Mesenteric fat pad (tissue), 1 donor: ENCODE data around the gene CCDC54. TPM values are rescaled to one million over a fixed set of nuclear protein-coding genes. Genes with fewer than 3 reads are reported as not detected.

Experiments
- DNase-seq: peaks from one replicate; pipeline ENCODE4 v3.0.0-alpha.2; 2020; ENCODE audit warnings: low spot score
- total RNA-seq: library from RNA; stranded (reverse); fragmentation: NEBNext Ultra II Directional; extraction: Animal tissue kit (Norgen Biotek cat#: 25700); gene quantifications from one replicate; pipeline ENCODE4 v1.2.1, GENCODE V29; 2021
- donor health status: DM: yes; HTN: yes; CAD: no.

The CCDC54 gene
- total RNA-seq, 1 donor from 2014 or later, result not detected

- no peak for DNase-seq
Observed at GRCh38 chr3:107392549-107393165, 15.4 kb downstream of the CCDC54 start.

GRCh38 chr3:107394502-107394901, 17.3 kb downstream of the CCDC54 start:
- DNase-seq, result no peak

- no peak for DNase-seq
Observed at GRCh38 chr3:107395066-107395465, 17.8 kb downstream of the CCDC54 start.

- DNase-seq, result no peak
Observed at GRCh38 chr3:107401301-107401700, 24.1 kb downstream of the CCDC54 start.

GRCh38 chr3:107402214-107402613, 25.0 kb downstream of the CCDC54 start:
- DNase-seq, result no peak

- no peak for DNase-seq
Observed at GRCh38 chr3:107404727-107405469, 27.7 kb downstream of the CCDC54 start.

GRCh38 chr3:107407355-107407754, 30.1 kb downstream of the CCDC54 start:
- DNase-seq, result no peak

- no peak for DNase-seq
Observed at GRCh38 chr3:107408513-107408912, 31.3 kb downstream of the CCDC54 start.

- DNase-seq, result no peak
Observed at GRCh38 chr3:107409365-107409764, 32.1 kb downstream of the CCDC54 start.

- DNase-seq, result no peak
Observed at GRCh38 chr3:107410606-107411005, 33.4 kb downstream of the CCDC54 start.

GRCh38 chr3:107411056-107411455, 33.8 kb downstream of the CCDC54 start:
- DNase-seq, result no peak

- no peak for DNase-seq
Observed at GRCh38 chr3:107411779-107412178, 34.5 kb downstream of the CCDC54 start.

- no peak for DNase-seq
Observed at GRCh38 chr3:107412376-107412775, 35.1 kb downstream of the CCDC54 start.

- DNase-seq, result no peak
Observed at GRCh38 chr3:107413264-107413663, 36.0 kb downstream of the CCDC54 start.

- no peak for DNase-seq
Observed at GRCh38 chr3:107414325-107414964, 37.2 kb downstream of the CCDC54 start.

GRCh38 chr3:107416138-107416537, 38.9 kb downstream of the CCDC54 start:
- no peak for DNase-seq

GRCh38 chr3:107416886-107417285, 39.6 kb downstream of the CCDC54 start:
- no peak for DNase-seq

- no peak for DNase-seq
Observed at GRCh38 chr3:107421170-107421792, 44.0 kb downstream of the CCDC54 start.

- DNase-seq, result no peak
Observed at GRCh38 chr3:107421881-107422280, 44.6 kb downstream of the CCDC54 start.

- DNase-seq, result no peak
Observed at GRCh38 chr3:107425033-107425432, 47.8 kb downstream of the CCDC54 start.

GRCh38 chr3:107426223-107426622, 49.0 kb downstream of the CCDC54 start:
- DNase-seq, result no peak
